Endothelial cell of umbilical vein (primary cell): ENCODE data around the gene ITGA7. TPM values are rescaled to one million over a fixed set of nuclear protein-coding genes. Genes with fewer than 3 reads are reported as not detected.

ENCODE experiments used
- BruUV-seq: library from RNA; stranded (reverse); fragments of 400-500 nt; replicated peaks from 2 replicates; lab custom pipeline; 2021; lab: Mats Ljungman, UMichigan
- CTCF ChIA-PET: fragments of 300-600, 350-600 bp; sonication (Branson Sonifier 250); formaldehyde crosslinking; loops from one replicate; lab custom pipeline; 2021; ENCODE audit warnings: antibody characterized with exemption, inconsistent platforms; lab: Charles Lee
- POLR2A ChIA-PET: fragments of 300-600, 350-600 bp; sonication (Branson Sonifier 250); formaldehyde crosslinking; loops from one replicate; lab custom pipeline; 2021; ENCODE audit warnings: antibody characterized with exemption, inconsistent platforms; lab: Charles Lee
- DNase-seq: peaks from one replicate; pipeline ENCODE4 v3.0.0-alpha.2; 2011; ENCODE audit warnings: low read depth, low spot score
- FAIRE-seq: peaks from 2 replicates; lab custom pipeline; 2011; peaks lifted over from hg19 to GRCh38; lab: Jason Lieb, UNC
- H2AFZ ChIP-seq: 2 replicates; pipeline ENCODE4 v1.6.0; 2012; ENCODE audit warnings: low read depth, low read length, control low read depth, inconsistent platforms
- H3K27ac ChIP-seq: 2 replicates; pipeline ENCODE4 v1.5.1; 2011; ENCODE audit warnings: low read depth, mild to moderate bottlenecking, control low read depth, low read length, moderate library complexity; ENCODE audit not compliant: insufficient read depth
- H3K27me3 ChIP-seq, 2 experiments: 2 replicates each; pipeline versions ENCODE4 v1.6.0 to v1.6.1; 2011; ENCODE audit warnings: low read length in 2 of 2, mixed read lengths in 1 of 2; ENCODE audit not compliant: control insufficient read depth in 2 of 2, insufficient read depth in 2 of 2
- H3K36me3 ChIP-seq, 2 experiments: 2 replicates in 1 of 2; 3 replicates in 1 of 2; pipeline ENCODE4 v1.5.1; 2011; ENCODE audit warnings: low read length in 2 of 2, mild to moderate bottlenecking in 1 of 2, moderate library complexity in 1 of 2; ENCODE audit not compliant: control insufficient read depth in 2 of 2, insufficient read depth in 2 of 2; ENCODE audit errors: extremely low read depth in 1 of 2
- H3K4me1 ChIP-seq: 3 replicates; pipeline ENCODE4 v1.5.1; 2011; ENCODE audit warnings: mild to moderate bottlenecking, low read length; ENCODE audit not compliant: control insufficient read depth, insufficient read depth; ENCODE audit errors: extremely low read depth
- H3K4me2 ChIP-seq: 2 replicates; pipeline ENCODE4 v1.6.1; 2011; ENCODE audit warnings: low read length, control low read depth, mixed read lengths; ENCODE audit not compliant: insufficient read depth
- H3K4me3 ChIP-seq, 3 experiments: fragments of 200-600 bp in 1 of 3; sonication (generic), shearing (Covaris generic) in 1 of 3; replicated peaks in 1 of 3; 2 replicates each; pipeline ENCODE4 v1.5.1; 2011 to 2016; ENCODE audit warnings: control low read depth in 3 of 3, low read length in 3 of 3, mild to moderate bottlenecking in 2 of 3, inconsistent platforms in 1 of 3, low read depth in 1 of 3, moderate library complexity in 1 of 3; ENCODE audit not compliant: insufficient read depth in 1 of 3
- H3K79me2 ChIP-seq: 2 replicates; pipeline ENCODE4 v1.6.0; 2012; ENCODE audit warnings: low read length, inconsistent platforms; ENCODE audit not compliant: control insufficient read depth, insufficient read depth
- H3K9ac ChIP-seq: replicated peaks from 2 replicates; pipeline ENCODE3; 2011; ENCODE audit warnings: low read length, control low read depth; ENCODE audit not compliant: insufficient read depth; ENCODE audit errors: extremely low read depth
- H3K9me1 ChIP-seq: replicated peaks from 3 replicates; pipeline ENCODE4 v1.6.0; 2011; ENCODE audit warnings: mild to moderate bottlenecking, low read length; ENCODE audit not compliant: control insufficient read depth, insufficient read depth; ENCODE audit errors: extremely low read depth
- H3K9me3 ChIP-seq: replicated peaks from 2 replicates; pipeline ENCODE4 v1.5.1; 2012; ENCODE audit warnings: low read length, inconsistent platforms; ENCODE audit not compliant: control insufficient read depth, insufficient read depth
- H4K20me1 ChIP-seq: replicated peaks from 2 replicates; pipeline ENCODE3; 2011; ENCODE audit warnings: mild to moderate bottlenecking, low read length; ENCODE audit not compliant: control insufficient read depth, insufficient read depth; ENCODE audit errors: extremely low read depth
- CTCF ChIP-seq, 2 donors: IDR thresholded peaks; 1 replicate in 1 of 2; 2 replicates in 1 of 2; pipeline ENCODE4 v1.5.1; 2011; ENCODE audit warnings: low read length in 2 of 2, mild to moderate bottlenecking in 2 of 2, moderate library complexity in 2 of 2, control low read depth in 1 of 2, inconsistent platforms in 1 of 2, low read depth in 1 of 2; ENCODE audit not compliant: insufficient read depth in 1 of 2; ENCODE audit errors: extremely low read depth in 1 of 2
- EZH2 ChIP-seq: IDR thresholded peaks from 2 replicates; pipeline ENCODE4 v1.6.1; 2012; ENCODE audit warnings: borderline replicate concordance, low read depth, mild to moderate bottlenecking, moderate library complexity, low read length, inconsistent platforms; ENCODE audit not compliant: severe bottlenecking
- FOS ChIP-seq: IDR thresholded peaks from 2 replicates; pipeline ENCODE4 v1.6.1; 2011; ENCODE audit warnings: mild to moderate bottlenecking, low read length, moderate library complexity, borderline replicate concordance; ENCODE audit not compliant: insufficient read depth
- GATA2 ChIP-seq: IDR thresholded peaks from 2 replicates; pipeline ENCODE4 v1.7.0; 2011; ENCODE audit warnings: low read depth, mild to moderate bottlenecking, moderate library complexity, mixed read lengths, low read length; ENCODE audit not compliant: insufficient read length, insufficient read depth
- JUN ChIP-seq: IDR thresholded peaks from 2 replicates; pipeline ENCODE4 v1.6.1; 2011; ENCODE audit warnings: borderline replicate concordance, low read depth; ENCODE audit not compliant: insufficient read length, insufficient read depth
- MAX ChIP-seq: IDR thresholded peaks from 2 replicates; pipeline ENCODE4 v1.6.1; 2011; ENCODE audit not compliant: insufficient read depth, insufficient read length
- MYC ChIP-seq: IDR thresholded peaks from one replicate; pipeline ENCODE4 v1.6.1; 2011; ENCODE audit warnings: mild to moderate bottlenecking, low read depth, low read length
- POLR2A ChIP-seq: IDR thresholded peaks from 2 replicates; pipeline ENCODE4 v1.6.1; 2012; ENCODE audit warnings: low read depth, mild to moderate bottlenecking, control low read depth, low read length
- POLR2AphosphoS5 ChIP-seq: IDR thresholded peaks from 2 replicates; pipeline ENCODE4 v1.6.1; 2012; ENCODE audit warnings: low read depth, mild to moderate bottlenecking, control low read depth, low read length, moderate library complexity; ENCODE audit not compliant: insufficient read depth
- dilution Hi-C: fragments of 300-500 bp; cut with MboI; formaldehyde crosslinking; loops from one replicate; pipeline ENCODE4 v1.15.0; 2019; ENCODE audit warnings: low sequenced_read_pairs; ENCODE audit not compliant: extremely low pct_ligation_motif_present
- intact Hi-C: fragments of 100-400 bp; cut with micrococcal nuclease; formaldehyde crosslinking; loops from one replicate; pipeline ENCODE4 v1.10.0; 2022
- polyA plus RNA-seq, 4 experiments: library from polyadenylated mRNA; depleted of rRNA in 3 of 4; stranded (reverse) in 3 of 4; unstranded in 1 of 4; fragments of >200 nt; gene quantifications; 2 replicates each; pipeline versions ENCODE4 v1.2.1 to v1.2.3, GENCODE V29; 2011 to 2012; ENCODE audit warnings: missing spikeins in 1 of 4
- total RNA-seq: library from RNA; stranded (reverse); gene quantifications from 2 replicates; pipeline ENCODE4 v1.2.3, GENCODE V29; 2021

The ITGA7 gene
- total and polyA plus RNA-seq, 2 donors (not counting 3 experiments of a cell fraction or from before 2014, with no cell fraction given): 0.41 to 0.84 TPM

GRCh38 chr12:55718015-55718414 lies 10.3 kb upstream of the ITGA7 start:
- Histone ChIP-seq H3K27me3 (peaks cover 0 to 3% of the 10 kb centered on the region in 2 experiments), H3K79me2 (no peaks in the 10 kb centered on the region), H3K36me3 (no peaks in the 10 kb centered on the region), H3K9me3 (no peaks in the 10 kb centered on the region), H3K9ac (no peak overlapping the region), H3K4me2 (no peak overlapping the region), H3K4me1 (peaks cover 28% of the 10 kb centered on the region), H3K9me1 (no peaks in the 10 kb centered on the region), H2AFZ (no peak overlapping the region), H3K27ac (no peak overlapping the region), H4K20me1 (no peaks in the 10 kb centered on the region), H3K4me3 (no peak overlapping the region)
- CTCF ChIA-PET: interaction anchor here (1.0 to 11.1 kb wide), 3 partner anchors 19 to 63 kb away, joined by 3 to 151 read pairs (median 43); no protein-coding TSS in a partner anchor
- dilution Hi-C loops (no loop called here), intact Hi-C loops (no loop called here)
- POLR2A ChIA-PET: no interaction called here
- FAIRE-seq (peak; percentile 66), DNase-seq (no peak)
- TF ChIP-seq MYC (no peak), POLR2AphosphoS5 (no peak), JUN (no peak), MAX (no peak), FOS (no peak), POLR2A (no peak), GATA2 (no peak), CTCF (IDR thresholded peaks at IDR 0.05; ENCODE audit: extremely low read depth in 1 of 2, insufficient read depth in 1 of 2, low read depth in 1 of 2, low read length in 2 of 2) (no peak), EZH2 (no peak)
- BruUV-seq: no TSS peak
